Smooth muscle cell of the brain vasculature (primary cell): ENCODE measurements around the gene PCBP4.
A peak's percentile ranks its signal among the peaks of the same experiment; 100 is the strongest.

Experiments
- DNase-seq: peaks from one replicate; pipeline ENCODE4 v3.0.0-alpha.2; 2012; ENCODE audit warnings: low read depth, low spot score

PCBP4 gene

GRCh38 chr3:51955893-51956770 is 11.1 kb downstream of the PCBP4 start:
- DNase-seq, result no peak

GRCh38 chr3:51955175-51955892 is 11.9 kb downstream of the PCBP4 start, which contains the start of gene GPR62:
TSS of gene GPR62 (plus strand) at chr3:51955381. CDS start at chr3:51955653, 272 bp downstream.
- DNase-seq, result no peak

GRCh38 chr3:51954713-51955112 is 12.5 kb downstream of the PCBP4 start:
- DNase-seq, result no peak

GRCh38 chr3:51954105-51954504 is 13.1 kb downstream of the PCBP4 start:
- no peak for DNase-seq

GRCh38 chr3:51953445-51953844 is 13.8 kb downstream of the PCBP4 start:
- no peak for DNase-seq

GRCh38 chr3:51950899-51951298 is 16.4 kb downstream of the PCBP4 start:
- DNase-seq, result no peak

GRCh38 chr3:51949121-51949520 is 18.1 kb downstream of the PCBP4 start:
- DNase-seq, result no peak

- no peak for DNase-seq
Measured at GRCh38 chr3:51948016-51948580, 19.2 kb downstream of the PCBP4 start.

- no peak for DNase-seq
Measured at GRCh38 chr3:51947215-51947900, 19.9 kb downstream of the PCBP4 start.

- DNase-seq, result no peak
Measured at GRCh38 chr3:51946796-51947195, 20.5 kb downstream of the PCBP4 start.

- no peak for DNase-seq
Measured at GRCh38 chr3:51945926-51946705, 21.1 kb downstream of the PCBP4 start.

- no peak for DNase-seq
Measured at GRCh38 chr3:51945031-51945840, 22.0 kb downstream of the PCBP4 start.

GRCh38 chr3:51944451-51945021 is 22.7 kb downstream of the PCBP4 start:
- no peak for DNase-seq

GRCh38 chr3:51943451-51944391 is 23.5 kb downstream of the PCBP4 start:
- DNase-seq, result no peak

GRCh38 chr3:51942603-51943450 is 24.4 kb downstream of the PCBP4 start:
- no peak for DNase-seq

GRCh38 chr3:51941798-51942602 is 25.3 kb downstream of the PCBP4 start, which contains the start of the genes PARP3 and RRP9:
TSS of gene PARP3 (plus strand) at chr3:51942363. CDS start at chr3:51943356, 993 bp downstream.
TSS of gene RRP9 (minus strand) at chr3:51941904. CDS start at chr3:51941867, 37 bp downstream.
- DNase-seq, result peak; percentile 100

GRCh38 chr3:51941463-51941797 is 25.8 kb downstream of the PCBP4 start:
- no peak for DNase-seq
